Lung (tissue), 12 donors: Measurements from ENCODE around the gene DMAC1. TPM values are rescaled to one million over a fixed set of nuclear protein-coding genes. Genes with fewer than 3 reads are reported as not detected.

Experiments used
- ATAC-seq: fragments of 200-7000 bp; cut with Tn5 transposase; one replicate; pipeline ENCODE4 v1.9.1; 2020; ENCODE audit warnings: moderate number of reproducible peaks; ENCODE audit not compliant: insufficient read depth, low FRiP score
- DNase-seq, 3 donors: peaks; one replicate each; pipeline ENCODE4 v3.0.0-alpha.2; 2013 to 2017
- H3K27ac ChIP-seq, 2 donors: one replicate each; pipeline ENCODE4 v1.5.1; 2013; ENCODE audit warnings: mild to moderate bottlenecking in 2 of 2, moderate library complexity in 2 of 2, control low read depth in 1 of 2, inconsistent platforms in 1 of 2, low read depth in 1 of 2, low read length in 1 of 2
- H3K27me3 ChIP-seq, 3 donors: one replicate each; pipeline ENCODE4 v1.5.1; 2013; ENCODE audit warnings: low read length in 2 of 3; ENCODE audit not compliant: control insufficient read depth in 3 of 3, insufficient read depth in 3 of 3
- H3K36me3 ChIP-seq, 4 donors: one replicate each; pipeline ENCODE4 v1.5.1; 2013; ENCODE audit warnings: low read length in 4 of 4, mild to moderate bottlenecking in 1 of 4, moderate library complexity in 1 of 4; ENCODE audit not compliant: control insufficient read depth in 4 of 4, insufficient read depth in 4 of 4
- H3K4me1 ChIP-seq, 5 donors: one replicate each; pipeline ENCODE4 v1.5.1; 2013; ENCODE audit warnings: low read length in 5 of 5, mild to moderate bottlenecking in 2 of 5, moderate library complexity in 1 of 5; ENCODE audit not compliant: control insufficient read depth in 5 of 5, insufficient read depth in 5 of 5
- H3K4me3 ChIP-seq: one replicate; pipeline ENCODE4 v1.5.1; 2013; ENCODE audit warnings: mild to moderate bottlenecking, control low read depth, moderate library complexity
- H3K9ac ChIP-seq, 2 donors: one replicate each; pipeline ENCODE4 v1.5.1; 2013; ENCODE audit warnings: low read length in 2 of 2, control low read depth in 1 of 2; ENCODE audit not compliant: insufficient read depth in 1 of 2
- H3K9me3 ChIP-seq, 4 donors: one replicate each; pipeline ENCODE4 v1.5.1; 2013; ENCODE audit warnings: low read length in 3 of 4, mild to moderate bottlenecking in 1 of 4, moderate library complexity in 1 of 4; ENCODE audit not compliant: control insufficient read depth in 4 of 4, insufficient read depth in 3 of 4
- CTCF ChIP-seq: IDR thresholded peaks from 2 replicates; pipeline ENCODE4 v1.5.1; 2012; ENCODE audit warnings: mild to moderate bottlenecking; ENCODE audit errors: control extremely low read depth, extremely low read depth
- WGBS, 2 donors: extraction: QIAGEN DNeasy Blood & Tissue Kit; methylation state at CpG; one replicate each; pipeline ENCODE4 v1.1.7; 2013; 5-methylcytosine and 5-hydroxymethylcytosine counted together
- polyA plus RNA-seq, 2 donors: library from polyadenylated mRNA; stranded (reverse); fragments of 200-250 nt; gene quantifications; one replicate each; pipeline ENCODE4 v1.2.1, GENCODE V29; 2013
- total RNA-seq, 2 donors: library from RNA; depleted of rRNA in 1 of 2; stranded (reverse); fragments of >200 nt in 1 of 2; gene quantifications; one replicate each; pipeline ENCODE4 v1.2.1, GENCODE V29; 2014 to 2021
- donor health status: control.
- donor health status: control.
- donor health status: Bipolar disorder and iron deficiency.
- donor health status: healthy.
- donor health status: DM: yes; HTN: yes; CAD: no.

DMAC1 gene
- total and polyA plus RNA-seq, 4 donors = 12.0 to 37.6 (median 13.5) TPM

GRCh38 chr9:7799944-7800285 is 337 bp upstream of the DMAC1 start:
- no peak overlapping the region for H3K9ac ChIP-seq
- H3K27ac ChIP-seq = no peak overlapping the region
- no peak overlapping the region for H3K4me3 ChIP-seq
- ATAC-seq (peak; percentile 5), DNase-seq (no peak)
- H3K4me1 ChIP-seq = peaks cover 0 to 10% (median 8%) of the 10 kb centered on the region in 5 donors
- H3K9me3 ChIP-seq = no peaks in the 10 kb centered on the region
- H3K36me3 ChIP-seq = peaks cover 5 to 15% (median 6%) of the 10 kb centered on the region in 4 donors
- WGBS, 2 donors = 27 to 30% methylated on average over 8 of the region's 8 CpGs
- no peak for TF ChIP-seq CTCF
- H3K27me3 ChIP-seq = no peaks in the 10 kb centered on the region

DNA sequence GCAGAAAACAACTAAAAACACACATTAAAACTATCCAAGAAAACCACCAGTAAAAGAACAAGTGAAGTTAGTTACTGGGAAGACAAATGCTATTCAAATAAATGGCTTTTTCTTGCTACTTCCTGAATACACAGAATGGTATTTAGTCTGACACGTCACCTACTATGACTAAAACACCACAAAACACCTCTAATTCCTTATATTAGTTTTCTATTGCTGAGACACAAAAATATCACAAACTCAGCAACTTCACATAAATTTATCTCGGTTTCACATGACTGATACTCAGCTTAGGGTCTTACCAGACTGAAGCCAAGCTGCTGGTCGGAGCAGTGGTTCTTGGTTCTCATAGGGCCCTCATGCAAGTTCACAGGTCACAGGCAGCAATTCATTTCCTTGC is 5.4 kb downstream of the DMAC1 start:
- Histone ChIP-seq H3K9ac (no peak overlapping the region), H3K4me3 (no peak overlapping the region), H3K9me3 (no peaks in the 10 kb centered on the region), H3K4me1 (peaks cover 0 to 10% (median 7%) of the 10 kb centered on the region in 5 donors), H3K27ac (no peak overlapping the region), H3K27me3 (no peaks in the 10 kb centered on the region), H3K36me3 (peaks cover 9 to 22% (median 9%) of the 10 kb centered on the region in 4 donors)
- no peak for DNase-seq
- WGBS, 2 donors = 91 to 95% methylated on average over 3 of the region's 3 CpGs
- TF ChIP-seq CTCF = no peak
- no peak for ATAC-seq

DNA sequence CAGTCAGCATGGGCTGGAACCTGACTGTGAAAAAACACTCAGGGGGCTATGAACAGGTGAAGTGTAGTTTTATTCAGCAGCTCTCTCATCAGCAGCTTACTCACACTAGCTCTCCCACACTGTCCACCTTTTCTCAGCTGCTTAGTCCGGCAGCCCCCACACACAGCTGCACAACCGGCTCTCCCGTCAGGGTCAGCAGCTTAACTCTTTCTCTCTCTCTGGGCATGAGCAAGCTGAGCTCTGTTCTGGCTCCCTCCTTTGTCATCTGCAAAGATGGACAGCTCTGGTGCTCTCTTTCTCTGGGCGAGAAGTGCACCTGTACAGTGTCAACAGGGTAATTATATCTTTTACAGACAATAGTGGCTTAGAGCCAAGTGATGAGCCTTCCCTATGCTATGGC is 8.2 kb downstream of the DMAC1 start:
- no peak for DNase-seq
- WGBS, 2 donors = 72 to 89% methylated on average over 4 of the region's 4 CpGs
- no peak overlapping the region for H3K9ac ChIP-seq
- no peak overlapping the region for H3K27ac ChIP-seq
- ATAC-seq = no peak
- peaks cover 8 to 14% (median 9%) of the 10 kb centered on the region in 4 donors for H3K36me3 ChIP-seq
- H3K4me1 ChIP-seq = no peaks in the 10 kb centered on the region
- H3K27me3 ChIP-seq = no peaks in the 10 kb centered on the region
- no peak for TF ChIP-seq CTCF
- no peaks in the 10 kb centered on the region for H3K9me3 ChIP-seq
- no peak overlapping the region for H3K4me3 ChIP-seq

DNA sequence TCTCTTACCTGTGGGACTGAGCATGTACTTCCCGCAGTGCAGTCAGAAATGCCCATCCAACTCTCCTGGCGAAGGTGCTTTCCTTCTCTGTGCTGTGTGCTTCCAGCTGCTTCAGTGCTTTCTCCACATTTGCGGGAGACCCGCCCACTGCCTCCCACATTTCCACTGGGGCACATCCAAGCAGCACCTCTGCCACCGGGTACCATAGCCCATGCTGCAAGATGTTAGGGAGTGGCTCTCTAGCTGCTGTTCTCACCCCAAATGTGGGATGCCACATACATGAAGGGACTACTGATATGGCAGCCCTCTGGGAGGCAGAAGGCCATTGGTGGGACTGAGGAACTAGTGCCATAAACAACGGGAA is 8.8 kb downstream of the DMAC1 start:
- Histone ChIP-seq H3K4me3 (no peak overlapping the region), H3K36me3 (peaks cover 3 to 10% (median 7%) of the 10 kb centered on the region in 4 donors), H3K4me1 (no peaks in the 10 kb centered on the region), H3K27me3 (no peaks in the 10 kb centered on the region), H3K27ac (no peak overlapping the region), H3K9me3 (no peaks in the 10 kb centered on the region), H3K9ac (no peak overlapping the region)
- DNase-seq = no peak
- 93 to 96% methylated on average over 6 of the region's 6 CpGs for WGBS, 2 donors
- no peak for ATAC-seq
- TF ChIP-seq CTCF = no peak
